GM03348 (cell line): Measurements from ENCODE around the gene SCAPER.
"Not testable (repeated sequence)": the region's sequence is repeated elsewhere in the genome, so short reads cannot be mapped to it uniquely, and the experiment has no call there.

Experiments used
- DNase-seq: peaks from one replicate; pipeline ENCODE4 v3.0.0; 2012; ENCODE audit warnings: low spot score

SCAPER gene

DNA sequence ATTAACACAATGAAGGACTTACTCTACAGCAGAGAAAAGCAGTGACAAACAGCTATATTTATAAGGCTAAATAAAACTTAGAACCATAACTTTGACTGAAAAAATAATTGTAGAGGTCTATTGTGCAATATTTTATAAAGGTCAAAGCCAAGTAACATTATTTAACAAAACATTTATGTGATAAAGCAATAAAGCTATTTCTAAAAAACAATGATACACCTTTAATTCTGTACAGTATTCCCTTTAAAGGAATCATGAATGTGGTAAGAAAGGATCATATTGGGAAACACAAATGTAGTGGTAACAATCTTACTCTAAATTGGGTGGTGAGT lies 332.2 kb downstream of the SCAPER start:
- DNase-seq: no peak

DNA sequence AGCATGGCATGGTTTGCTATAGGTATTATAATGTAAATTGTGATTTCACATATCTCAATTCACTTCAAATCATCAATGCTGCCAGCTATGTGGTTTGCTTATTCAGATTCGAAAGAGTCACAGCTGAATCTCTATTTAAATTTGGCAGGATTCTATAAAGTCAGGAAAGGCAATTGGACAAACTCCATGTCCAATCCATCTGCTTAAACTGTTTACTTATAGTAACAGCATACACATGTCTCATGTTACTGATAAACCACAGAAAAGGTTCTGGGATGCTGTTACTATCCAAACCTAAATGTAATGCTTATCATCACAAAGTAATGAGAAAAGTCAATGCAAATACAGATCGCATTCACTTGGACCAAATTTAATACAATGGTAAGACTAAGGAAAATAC lies 338.9 kb downstream of the SCAPER start:
- no peak for DNase-seq

DNA sequence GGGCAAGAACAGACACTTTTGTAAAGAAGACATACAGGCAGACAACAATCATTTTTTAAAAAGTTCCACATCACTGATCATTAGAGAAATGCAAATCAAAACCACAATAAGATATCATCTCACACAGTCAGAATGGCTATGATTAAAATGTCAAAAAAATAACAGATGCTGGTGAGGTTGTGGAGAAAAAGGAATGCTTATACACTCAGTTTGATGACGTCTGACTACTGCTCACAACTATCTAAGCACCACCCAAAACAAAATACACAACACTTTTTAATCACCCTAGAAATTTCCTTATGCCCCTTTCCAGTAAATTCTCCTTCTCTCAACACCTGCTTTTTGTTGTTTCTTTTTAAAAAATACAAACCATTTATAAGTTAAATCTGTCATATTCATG lies 339.8 kb downstream of the SCAPER start:
- no peak for DNase-seq

DNA sequence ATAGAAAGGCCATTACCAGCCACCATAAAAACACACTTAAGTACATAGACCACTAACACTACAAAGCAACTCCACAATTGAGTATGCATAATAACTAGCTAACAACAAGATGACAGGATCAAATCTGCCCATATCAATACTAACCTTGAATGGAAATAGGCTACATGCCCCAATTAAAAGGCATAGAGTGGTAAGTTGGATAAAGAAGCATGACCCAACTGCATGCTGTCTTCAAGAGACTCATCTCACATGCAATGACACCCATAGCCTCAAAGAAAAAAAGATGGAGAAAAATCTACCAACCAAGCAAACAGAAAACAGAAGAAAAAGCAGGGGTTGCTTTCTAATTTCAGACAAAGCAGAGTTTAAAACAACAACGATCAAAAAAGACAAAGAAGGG lies 349.9 kb downstream of the SCAPER start:
- no peak for DNase-seq

DNA sequence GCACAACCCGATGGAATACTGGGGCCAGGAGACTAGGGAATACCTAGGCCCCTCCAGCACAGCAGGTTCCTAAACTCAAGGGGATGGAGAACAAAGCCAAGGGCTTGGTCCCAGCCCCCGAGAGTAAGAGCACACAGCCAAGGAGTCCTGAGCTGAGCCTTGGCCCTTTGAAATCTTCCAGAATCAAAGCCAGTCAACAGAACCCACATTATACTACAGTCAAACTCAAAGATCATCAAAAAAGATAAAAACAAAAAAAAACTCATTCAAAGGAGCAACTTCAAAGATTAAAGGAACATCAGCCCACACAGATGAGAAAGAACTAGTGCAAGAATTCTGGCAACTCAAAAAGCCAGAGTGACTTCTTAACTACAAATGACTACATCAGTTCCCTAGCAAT lies 351.6 kb downstream of the SCAPER start:
- DNase-seq: no peak

DNA sequence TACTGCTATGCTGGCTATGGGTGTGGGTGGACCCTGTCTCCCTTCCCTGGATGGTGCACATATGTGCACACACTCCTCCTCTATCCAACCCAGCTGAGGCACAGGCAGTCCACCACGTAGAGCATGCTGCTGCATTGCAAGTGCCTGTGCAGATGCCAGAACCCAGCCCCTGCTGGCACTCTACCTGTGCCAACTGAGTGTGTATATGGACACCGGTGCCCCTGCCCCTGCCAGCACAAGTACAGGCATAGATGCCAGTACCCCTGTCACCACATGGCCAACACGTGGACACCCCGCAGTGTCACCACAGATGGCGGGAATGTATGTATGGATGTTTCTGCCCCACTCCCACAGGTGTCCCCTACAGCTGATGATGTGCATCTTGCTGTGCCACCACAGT lies 352.0 kb downstream of the SCAPER start:
- no peak for DNase-seq

DNA sequence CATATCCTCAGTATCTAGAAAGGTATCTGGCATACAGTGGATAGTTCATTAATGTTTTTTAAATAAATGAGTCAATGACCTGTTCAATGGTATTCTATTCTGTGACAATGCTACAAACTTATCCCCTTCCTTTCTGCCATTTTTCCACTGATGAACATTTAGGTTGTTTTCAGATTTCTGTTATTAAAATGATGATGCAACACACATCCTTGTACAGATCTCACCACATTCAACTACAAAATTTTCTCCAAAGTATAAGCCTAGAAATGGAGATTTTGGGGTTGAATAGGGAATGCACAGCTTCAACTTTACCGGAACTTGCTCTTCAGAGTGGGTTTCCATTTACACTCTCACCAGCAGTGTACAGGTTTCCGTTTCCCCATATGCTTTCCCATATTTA lies 358.3 kb downstream of the SCAPER start:
- no peak for DNase-seq

DNA sequence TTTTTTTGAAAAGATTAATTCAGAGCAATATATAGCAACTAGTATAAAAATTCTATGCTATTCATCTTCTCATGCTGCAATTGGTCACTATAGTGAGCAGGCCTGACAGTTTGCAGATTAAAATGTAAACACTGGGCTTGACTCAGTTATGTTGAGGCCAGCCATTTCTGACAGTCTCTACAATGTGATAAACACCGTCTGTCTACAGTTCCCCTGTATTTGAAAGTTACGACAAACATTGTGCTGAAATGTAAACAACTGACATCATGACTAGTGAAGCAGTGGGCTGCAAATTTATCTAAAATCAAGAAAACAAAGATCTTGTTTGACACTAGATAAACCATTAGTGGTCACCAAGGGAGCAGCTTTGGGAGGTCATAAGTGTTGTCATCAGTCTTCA lies 371.1 kb downstream of the SCAPER start:
- no peak for DNase-seq

DNA sequence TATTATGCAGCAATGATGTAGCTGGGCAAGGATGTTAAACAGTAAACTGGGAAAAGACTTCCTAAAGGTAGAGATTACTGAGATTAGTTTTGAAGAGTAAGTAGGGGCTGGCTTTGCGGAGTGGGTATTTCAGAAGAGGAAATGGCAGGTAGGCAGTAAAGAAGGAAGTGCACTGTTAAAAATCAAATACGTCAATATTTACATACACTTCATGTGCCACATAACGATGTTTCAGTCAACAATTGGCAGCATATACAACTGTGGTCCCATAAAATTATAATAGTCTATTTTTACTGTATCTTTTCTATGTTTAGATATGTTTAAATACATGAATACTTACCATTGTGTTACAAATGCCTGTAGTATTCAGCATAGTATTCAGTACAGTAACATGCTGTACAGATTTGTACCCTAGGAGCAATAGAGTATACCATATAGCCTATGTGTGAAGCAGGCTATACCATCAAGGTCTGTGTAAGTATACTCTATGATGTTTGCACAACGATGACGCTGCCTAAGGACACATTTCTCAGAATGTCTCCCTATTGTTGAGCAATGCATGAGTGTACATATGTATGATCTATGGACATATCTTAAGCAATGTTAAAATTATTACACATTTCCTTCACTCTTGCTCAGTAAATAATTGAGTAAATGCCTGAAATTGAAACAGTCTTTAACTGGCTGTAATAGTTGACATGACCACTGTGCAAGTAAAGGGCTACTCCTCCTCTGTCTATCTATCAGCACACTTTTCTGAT lies 371.9 kb downstream of the SCAPER start:
- DNase-seq: no peak

DNA sequence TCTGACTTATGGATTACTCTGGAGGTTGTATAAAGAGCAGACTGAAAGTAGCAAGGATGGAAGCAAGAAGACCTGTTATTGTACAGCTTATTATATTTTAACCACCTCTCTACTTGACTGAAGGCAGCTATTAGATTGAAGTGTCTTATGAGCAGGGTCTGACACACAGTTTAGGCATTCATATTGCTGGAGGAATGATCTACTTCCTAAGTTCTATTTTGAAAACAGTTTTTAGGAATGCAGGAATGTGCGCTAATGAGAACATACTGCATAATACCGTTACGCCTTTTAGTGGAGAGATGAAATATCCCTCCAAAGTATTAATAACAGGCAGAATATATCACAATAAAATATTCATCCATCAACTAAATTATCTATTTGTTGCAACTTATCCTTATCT lies 375.2 kb downstream of the SCAPER start:
- DNase-seq: peak; percentile 7

DNA sequence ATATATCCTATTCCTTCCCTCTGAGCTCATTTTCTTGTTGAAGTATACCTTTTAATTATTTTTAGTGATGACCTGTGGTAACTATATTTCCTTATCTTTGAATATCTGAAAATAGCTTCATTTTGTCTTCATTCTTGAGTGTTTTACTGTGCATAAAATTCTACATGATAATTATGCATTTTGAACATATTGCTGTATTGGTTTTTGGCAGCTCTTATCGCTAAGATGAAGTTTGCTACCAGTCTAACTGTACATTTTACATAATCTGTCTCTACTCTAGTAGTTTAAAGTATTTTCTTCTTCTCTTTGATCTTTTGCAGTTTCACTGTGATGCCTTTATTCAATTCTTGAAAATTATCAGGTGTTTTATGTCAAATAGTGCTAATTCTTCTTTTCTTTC lies 379.0 kb downstream of the SCAPER start:
- DNase-seq: no peak

DNA sequence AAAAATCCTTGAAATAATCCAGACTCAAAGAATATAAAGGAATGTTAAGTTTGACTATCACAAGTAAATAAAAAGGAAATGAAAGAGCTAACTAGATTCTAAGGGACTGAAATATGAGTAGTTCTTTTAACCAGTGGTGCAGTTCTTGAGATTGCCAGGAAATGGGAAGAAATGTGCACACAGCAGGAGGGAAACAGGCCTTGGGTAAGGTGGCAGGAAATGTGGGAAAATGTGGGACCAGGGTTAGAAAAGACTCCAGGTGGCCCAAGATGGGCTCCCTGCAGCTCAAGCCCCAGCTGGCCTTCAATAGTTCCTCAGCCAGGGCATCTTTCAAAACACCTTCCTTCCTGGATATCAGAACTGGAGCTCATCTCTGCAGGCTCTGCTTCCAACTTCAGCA lies 387.2 kb downstream of the SCAPER start:
- no peak for DNase-seq

DNA sequence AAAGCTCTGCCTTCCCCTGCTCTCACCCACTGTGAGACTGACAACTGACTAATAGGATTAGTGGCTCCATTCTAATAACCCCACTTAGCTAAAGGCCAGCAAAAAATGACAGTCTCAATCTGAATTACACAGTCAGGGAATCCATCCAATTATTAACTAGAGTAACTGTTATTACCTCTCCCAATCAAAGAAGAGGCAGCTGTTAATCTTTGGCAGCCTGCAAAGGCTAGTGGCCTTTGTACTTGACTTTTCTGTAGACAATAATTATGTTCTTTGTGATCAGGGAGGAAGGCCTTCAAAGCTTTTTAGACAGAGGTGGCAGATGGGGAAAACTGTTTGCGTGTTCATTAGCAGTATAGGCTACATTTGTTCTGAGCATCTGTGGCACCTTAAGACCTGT lies 390.9 kb downstream of the SCAPER start:
- no peak for DNase-seq

DNA sequence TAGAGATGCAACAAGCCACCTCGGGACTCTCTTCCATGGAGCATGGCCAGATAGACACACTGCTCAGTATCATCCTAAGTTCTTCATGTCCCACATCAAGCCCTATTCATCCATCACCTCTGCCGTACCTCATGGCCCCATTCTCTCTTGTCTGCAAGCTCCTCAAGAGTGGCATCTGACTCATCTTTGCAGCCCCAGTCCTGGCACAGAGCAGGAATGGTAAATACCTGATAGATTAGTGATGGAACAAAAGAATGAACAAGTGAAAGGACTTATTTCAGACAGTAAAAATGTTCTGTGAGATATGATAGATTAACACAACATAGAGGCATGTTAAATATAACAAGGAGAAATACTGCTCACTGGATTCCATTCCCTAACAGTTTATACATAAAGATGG lies 392.2 kb downstream of the SCAPER start:
- DNase-seq: peak; percentile 11

DNA sequence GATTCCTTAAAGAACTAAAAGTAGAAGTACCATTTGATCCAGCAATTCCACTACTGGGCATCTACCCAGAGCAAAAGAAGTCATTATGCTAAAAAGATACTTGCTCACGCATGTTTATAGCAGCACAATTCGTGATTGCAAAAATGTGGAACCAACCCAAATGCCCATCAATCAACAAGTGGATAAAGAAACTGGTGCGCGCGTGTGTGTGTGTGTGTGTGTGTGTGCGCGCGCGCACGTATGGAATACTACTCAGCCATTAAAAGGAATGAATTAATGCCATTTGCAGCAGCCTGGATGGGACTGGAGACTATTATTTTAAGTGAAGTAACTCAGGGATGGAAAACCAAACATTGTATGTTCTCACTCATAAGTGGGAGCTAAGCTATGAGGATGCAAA lies 394.5 kb downstream of the SCAPER start:
- DNase-seq: not testable (repeated sequence)

DNA sequence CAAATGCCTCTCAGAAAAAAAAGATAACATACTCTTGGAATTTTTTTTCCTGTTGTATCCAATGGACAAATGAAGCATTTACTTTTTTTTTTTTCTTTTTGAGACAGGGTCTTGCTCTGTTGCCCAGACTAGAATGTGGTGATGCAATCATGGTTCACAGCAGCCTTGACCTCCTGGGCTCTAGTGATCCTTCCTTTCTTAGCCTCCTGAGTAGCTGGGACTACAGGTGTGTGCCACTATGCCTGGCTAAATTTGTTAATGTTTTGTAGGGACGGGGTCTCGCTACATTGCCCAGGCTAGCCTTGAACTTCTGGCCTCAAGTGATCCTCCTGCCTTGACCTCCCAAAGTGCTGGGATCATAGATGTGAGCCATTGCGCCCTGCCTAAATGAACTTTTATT lies 401.3 kb downstream of the SCAPER start:
- no peak for DNase-seq

DNA sequence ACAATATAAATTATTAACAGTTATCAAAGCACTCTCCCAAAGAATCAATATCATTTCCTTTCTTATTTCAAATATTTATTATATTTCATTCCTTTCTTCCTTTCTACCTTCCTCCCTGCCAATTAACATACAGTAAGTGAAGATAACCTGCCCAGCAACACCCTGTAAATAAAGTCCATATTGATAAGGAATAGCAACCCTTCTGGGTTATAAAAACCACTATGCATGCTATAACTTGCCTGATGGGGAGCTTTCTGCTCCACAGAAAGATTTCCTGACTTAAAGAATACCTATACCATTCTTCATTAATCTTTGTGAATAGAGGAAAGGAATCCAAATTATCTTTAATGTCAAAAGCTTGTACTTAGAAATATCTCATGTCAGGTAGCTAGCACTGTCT lies 402.0 kb downstream of the SCAPER start:
- no peak for DNase-seq

DNA sequence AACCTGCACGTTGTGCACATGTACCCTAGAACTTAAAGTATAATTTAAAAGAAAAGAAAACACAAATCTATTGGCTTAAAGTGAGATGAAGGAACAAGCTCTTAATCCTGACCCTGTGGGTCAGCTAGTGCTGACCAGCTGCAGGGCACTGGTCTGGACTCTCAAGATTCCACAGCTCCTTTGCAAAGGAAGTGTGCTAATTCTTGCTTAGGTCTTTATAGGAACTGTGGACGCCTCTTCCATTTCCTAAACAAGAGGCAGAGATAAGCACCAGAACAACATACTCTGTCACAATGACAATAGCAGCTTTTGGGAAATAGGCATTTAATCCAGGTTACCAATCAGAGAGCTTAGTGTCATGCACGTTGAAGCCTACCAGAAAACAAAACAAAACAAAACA lies 402.5 kb downstream of the SCAPER start:
- no peak for DNase-seq

DNA sequence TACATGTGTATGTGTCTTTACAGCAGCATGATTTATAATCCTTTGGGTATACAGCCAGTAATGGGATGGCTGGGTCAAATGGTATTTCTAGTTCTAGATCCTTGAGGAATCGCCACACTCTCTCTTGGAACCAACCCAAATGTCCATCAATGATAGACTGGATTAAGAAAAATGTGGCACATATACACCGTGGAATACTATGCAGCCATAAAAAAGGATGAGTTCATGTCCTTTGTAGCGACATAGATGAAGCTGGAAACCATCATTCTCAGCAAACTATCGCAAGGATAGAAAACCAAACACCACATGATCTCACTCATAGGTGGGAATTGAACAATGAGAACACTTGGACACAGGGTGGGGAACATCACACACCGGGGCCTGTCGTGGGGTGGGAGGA lies 403.0 kb downstream of the SCAPER start:
- not testable (repeated sequence) for DNase-seq

DNA sequence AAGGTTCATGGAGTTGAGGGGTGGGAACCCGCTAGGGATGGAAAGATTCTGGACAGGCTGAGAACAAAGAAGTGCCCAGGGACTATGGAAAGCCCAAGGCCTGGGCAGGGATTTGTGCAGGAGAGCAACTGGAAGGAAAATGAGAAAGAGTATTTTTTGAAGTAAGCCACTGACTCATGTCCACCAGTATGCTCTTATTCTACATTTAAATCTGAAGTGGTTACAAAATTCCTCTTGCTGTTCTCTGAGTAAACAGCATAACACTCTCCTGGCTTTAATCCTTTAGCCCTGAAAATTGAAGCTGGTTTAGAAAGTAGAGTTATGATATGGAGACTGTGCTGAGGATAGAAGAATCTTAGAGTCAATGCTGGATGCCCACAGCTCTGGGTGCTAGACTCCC lies 403.4 kb downstream of the SCAPER start:
- DNase-seq: peak; percentile 14

DNA sequence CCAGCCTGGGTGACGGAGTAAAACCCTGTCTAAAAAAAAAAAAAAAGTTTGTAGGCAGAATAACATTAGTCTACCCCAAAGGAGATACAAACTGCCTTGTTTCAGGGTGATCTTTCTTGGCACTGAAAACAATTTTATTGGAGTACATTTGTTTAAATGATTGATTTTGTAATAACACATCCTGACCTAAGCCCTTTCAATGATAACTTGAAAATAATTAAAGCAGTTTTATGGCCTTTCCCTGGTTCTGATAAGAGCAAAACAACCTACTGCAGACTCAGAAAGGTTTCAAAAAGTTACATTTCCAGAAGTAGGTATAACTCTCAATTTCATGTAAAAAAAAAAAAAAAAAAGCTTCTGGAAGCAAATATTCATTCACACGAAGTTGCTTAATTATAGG lies 404.1 kb downstream of the SCAPER start:
- DNase-seq: no peak

DNA sequence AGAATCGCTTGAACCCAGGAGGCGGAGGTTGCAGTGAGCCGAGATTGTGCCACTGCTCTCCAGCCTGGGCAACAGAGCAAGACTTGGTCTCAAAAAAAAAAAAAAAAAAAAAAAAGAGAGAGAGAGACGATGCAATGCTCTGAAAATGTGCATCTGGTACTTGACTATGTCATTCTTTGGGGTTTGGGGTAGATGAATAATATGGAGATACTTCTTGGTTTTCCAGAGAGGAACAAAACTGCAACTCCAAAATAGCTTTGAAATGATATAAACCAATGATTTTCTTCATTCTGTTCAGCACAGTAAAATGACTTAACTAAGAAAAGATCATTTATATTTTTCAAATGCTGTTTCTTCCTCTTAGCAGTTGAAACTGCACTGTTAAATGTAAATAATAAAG lies 409.7 kb downstream of the SCAPER start:
- DNase-seq: no peak

DNA sequence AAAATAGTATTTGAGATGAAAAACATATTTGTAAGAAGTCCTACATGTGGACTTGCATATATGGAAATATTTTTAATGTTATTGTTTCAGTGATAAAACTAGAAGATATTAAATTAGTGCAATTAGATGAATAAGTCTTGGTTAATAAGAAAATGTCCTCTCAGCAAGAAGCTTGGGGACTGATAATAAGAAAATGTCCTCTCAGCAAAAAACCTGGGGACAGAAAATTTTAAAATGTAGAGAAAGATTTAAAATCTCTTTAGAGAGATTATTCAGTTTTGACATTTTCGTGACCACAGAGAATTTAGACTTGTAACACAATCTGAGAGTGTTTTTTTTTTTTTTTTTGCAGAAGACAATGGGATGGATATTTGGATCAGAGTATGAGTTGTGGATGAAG lies 412.6 kb downstream of the SCAPER start:
- DNase-seq: no peak

DNA sequence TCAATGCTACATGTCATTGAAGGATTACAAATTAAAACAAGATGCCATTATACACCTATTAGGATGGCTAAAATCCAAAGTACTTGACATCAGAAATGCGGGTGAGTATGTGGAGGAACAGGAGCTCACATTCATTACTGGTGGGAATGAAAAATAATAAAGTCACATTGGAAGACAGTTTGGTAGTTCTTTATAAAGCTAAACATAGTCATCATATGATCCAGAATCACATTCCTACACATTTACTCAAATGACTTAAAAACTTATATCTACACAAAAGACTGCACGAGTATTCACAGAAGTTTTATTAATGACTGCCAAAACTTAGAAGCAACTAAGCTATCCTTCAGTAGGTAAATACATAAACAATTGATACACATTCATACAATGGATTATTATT lies 421.4 kb downstream of the SCAPER start:
- no peak for DNase-seq

DNA sequence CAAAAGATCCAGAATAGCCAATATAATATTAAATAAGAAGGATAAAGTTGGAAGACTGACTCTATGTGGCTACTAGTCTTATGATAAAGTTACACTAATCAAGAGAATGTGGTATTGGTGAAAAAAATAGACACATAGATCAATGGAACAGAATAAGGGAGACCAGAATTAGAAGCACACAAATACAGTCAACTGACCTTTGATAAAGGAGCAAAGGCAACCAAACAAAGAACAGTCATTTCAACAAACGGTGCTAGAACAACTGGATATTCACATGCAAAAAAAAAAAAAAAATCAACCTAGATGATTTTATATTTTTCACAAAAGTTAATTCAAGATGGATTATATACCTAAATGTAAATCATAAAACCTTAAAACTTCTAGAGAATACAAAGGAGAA lies 422.1 kb downstream of the SCAPER start:
- no peak for DNase-seq
